OCI-LY7 (cell line): ENCODE measurements around the gene FANCD2OS. TPM values are rescaled to one million over a fixed set of nuclear protein-coding genes. Genes with fewer than 3 reads are reported as not detected.

Experiments used
- BruUV-seq: library from RNA; stranded (reverse); fragments of 400-500 nt; replicated peaks from 2 replicates; lab custom pipeline; 2021; lab: Mats Ljungman, UMichigan
- CTCF ChIA-PET: fragments of 300-600 bp; sonication (Branson Sonifier 250); formaldehyde crosslinking; loops from one replicate; lab custom pipeline; 2022; ENCODE audit warnings: antibody characterized with exemption; ENCODE audit not compliant: unreplicated experiment; lab: Charles Lee
- POLR2A ChIA-PET: fragments of 300-600 bp; sonication (Branson Sonifier 250); formaldehyde crosslinking; loops from one replicate; lab custom pipeline; 2022; ENCODE audit warnings: antibody characterized with exemption; lab: Charles Lee
- DNase-seq: peaks from one replicate; pipeline ENCODE4 v3.0.0-alpha.2; 2015; ENCODE audit warnings: low spot score
- H2AFZ ChIP-seq: fragments of 200-600 bp; sonication (generic), shearing (Covaris generic); 2 replicates; pipeline ENCODE4 v1.6.1; 2014; ENCODE audit warnings: mild to moderate bottlenecking, antibody characterized with exemption, low read length, moderate library complexity
- H3K27ac ChIP-seq: fragments of 200-600 bp; sonication (generic); 2 replicates; pipeline ENCODE4 v1.5.1; 2014; ENCODE audit warnings: mixed run types, low read depth, mild to moderate bottlenecking, moderate library complexity, low read length, inconsistent platforms; ENCODE audit not compliant: poor library complexity, severe bottlenecking
- H3K36me3 ChIP-seq: fragments of 200-600 bp; sonication (generic); 2 replicates; pipeline ENCODE4 v1.6.1; 2014; ENCODE audit warnings: mild to moderate bottlenecking, antibody characterized with exemption, low read length, moderate library complexity, mixed read lengths; ENCODE audit not compliant: insufficient read depth
- H3K4me1 ChIP-seq: fragments of 200-600 bp; sonication (generic); 2 replicates; pipeline ENCODE4 v1.5.1; 2014; ENCODE audit warnings: mild to moderate bottlenecking, low read length; ENCODE audit not compliant: insufficient read depth, poor library complexity, severe bottlenecking
- H3K4me2 ChIP-seq: fragments of 200-600 bp; sonication (generic); 2 replicates; pipeline ENCODE4 v1.6.1; 2014; ENCODE audit warnings: mild to moderate bottlenecking, low read length
- H3K4me3 ChIP-seq: fragments of 200-600 bp; sonication (generic); 2 replicates; pipeline ENCODE4 v1.5.1; 2014; ENCODE audit warnings: mild to moderate bottlenecking, low read depth, low read length; ENCODE audit not compliant: poor library complexity, severe bottlenecking
- H3K79me2 ChIP-seq: fragments of 200-600 bp; sonication (generic); 2 replicates; pipeline ENCODE4 v1.6.1; 2016; ENCODE audit warnings: low read depth, mild to moderate bottlenecking, low read length, moderate library complexity, mixed read lengths; ENCODE audit not compliant: insufficient read depth
- H3K9me2 ChIP-seq: fragments of 200-600 bp; sonication (generic); 2 replicates; pipeline ENCODE4 v1.6.1; 2016; ENCODE audit warnings: mild to moderate bottlenecking, low read length, mixed read lengths; ENCODE audit not compliant: insufficient read depth
- H3K9me3 ChIP-seq: fragments of 200-600 bp; sonication (generic); 2 replicates; pipeline ENCODE4 v1.6.1; 2014; ENCODE audit warnings: mild to moderate bottlenecking, mixed run types, low read length, mixed read lengths
- H4K20me1 ChIP-seq: fragments of 200-600 bp; sonication (generic); 2 replicates; pipeline ENCODE4 v1.6.1; 2014; ENCODE audit warnings: mild to moderate bottlenecking, antibody characterized with exemption, low read length, moderate library complexity, mixed read lengths; ENCODE audit not compliant: insufficient read depth
- CTCF ChIP-seq: fragments of 200-600 bp; sonication (generic); conservative IDR thresholded peaks from 2 replicates; pipeline ENCODE4 v1.5.1; 2014; ENCODE audit warnings: mild to moderate bottlenecking, antibody characterized with exemption, low read length, moderate library complexity, mixed read lengths
- EZH2phosphoT487 ChIP-seq: fragments of 200-600 bp; sonication (generic); IDR thresholded peaks from 2 replicates; pipeline ENCODE4 v1.6.1; 2018; ENCODE audit warnings: low read depth, borderline replicate concordance, mild to moderate bottlenecking, mixed run types, antibody characterized with exemption, low read length, moderate library complexity, mixed read lengths
- intact Hi-C: fragments of 100-400 bp; cut with micrococcal nuclease; formaldehyde crosslinking; loops from one replicate; pipeline ENCODE4 v1.10.0; 2022; ENCODE audit not compliant: unreplicated experiment
- total RNA-seq, 2 experiments: library from RNA; depleted of rRNA in 1 of 2; stranded (reverse); fragments of >200 nt in 1 of 2; shearing (Covaris generic) in 1 of 2; gene quantifications; 2 replicates each; pipeline ENCODE4 v1.2.3, GENCODE V29; 2014 to 2022

FANCD2OS gene
- total RNA-seq, 2 experiments from 2014 or later = not detected

- H3K4me1 ChIP-seq = peaks cover 17% of the 10 kb centered on the region
- H2AFZ ChIP-seq = no peak overlapping the region
- BruUV-seq = no TSS peak
- no peaks in the 10 kb centered on the region for H3K9me3 ChIP-seq
- TF ChIP-seq EZH2phosphoT487 = no peak
- TF ChIP-seq CTCF = no peak
- H3K36me3 ChIP-seq = peaks cover 92% of the 10 kb centered on the region
- H4K20me1 ChIP-seq = no peaks in the 10 kb centered on the region
- no peak for DNase-seq
- H3K79me2 ChIP-seq = peaks cover 42% of the 10 kb centered on the region
- ChIA-PET POLR2A (no interaction called here), CTCF (interaction anchor here (0.5 kb wide), 1 partner anchor 10 kb away, joined by 4 read pairs; no protein-coding TSS in a partner anchor)
- intact Hi-C loops = no loop called here
- no peak overlapping the region for H3K27ac ChIP-seq
- no peaks in the 10 kb centered on the region for H3K9me2 ChIP-seq
- no peak overlapping the region for H3K4me3 ChIP-seq
- no peak overlapping the region for H3K4me2 ChIP-seq
Observed at GRCh38 chr3:10149226-10149625, 41.2 kb upstream of the FANCD2OS start.

GRCh38 chr3:10145685-10146084, 37.6 kb upstream of the FANCD2OS start:
- peak overlapping the region; percentile 37 for H3K4me3 ChIP-seq
- H3K79me2 ChIP-seq = peaks cover 63% of the 10 kb centered on the region
- POLR2A ChIA-PET = interaction anchor here (0.5 to 0.7 kb wide), 2 partner anchors 13 to 114 kb away, joined by 4 to 5 read pairs; no protein-coding TSS in a partner anchor

More at GRCh38 chr3:10145685-10146084, 37.6 kb upstream of the FANCD2OS start:
- Histone ChIP-seq H3K9me2 (no peaks in the 10 kb centered on the region), H3K36me3 (peaks cover 77% of the 10 kb centered on the region), H4K20me1 (no peaks in the 10 kb centered on the region), H3K9me3 (no peaks in the 10 kb centered on the region), H2AFZ (no peak overlapping the region), H3K4me2 (peak overlapping the region; percentile 50), H3K4me1 (peaks cover 37% of the 10 kb centered on the region), H3K27ac (no peak overlapping the region)
- no peak for DNase-seq
- TF ChIP-seq EZH2phosphoT487 (no peak), CTCF (no peak)
- BruUV-seq = no TSS peak
- intact Hi-C loops = no loop called here
- CTCF ChIA-PET = no interaction called here
